HG03565 (cell line): Measurements from ENCODE around the gene UTF1.
"Not testable (repeated sequence)": the region's sequence is repeated elsewhere in the genome, so short reads cannot be mapped to it uniquely, and the experiment has no call there.

Source experiments
- ATAC-seq: cut with Tn5 transposase; IDR thresholded peaks from one replicate; pipeline ENCODE4 v1.9.1; 2021; ENCODE audit warnings: mild to moderate bottlenecking, moderate library complexity; ENCODE audit not compliant: unreplicated experiment

The UTF1 gene

DNA sequence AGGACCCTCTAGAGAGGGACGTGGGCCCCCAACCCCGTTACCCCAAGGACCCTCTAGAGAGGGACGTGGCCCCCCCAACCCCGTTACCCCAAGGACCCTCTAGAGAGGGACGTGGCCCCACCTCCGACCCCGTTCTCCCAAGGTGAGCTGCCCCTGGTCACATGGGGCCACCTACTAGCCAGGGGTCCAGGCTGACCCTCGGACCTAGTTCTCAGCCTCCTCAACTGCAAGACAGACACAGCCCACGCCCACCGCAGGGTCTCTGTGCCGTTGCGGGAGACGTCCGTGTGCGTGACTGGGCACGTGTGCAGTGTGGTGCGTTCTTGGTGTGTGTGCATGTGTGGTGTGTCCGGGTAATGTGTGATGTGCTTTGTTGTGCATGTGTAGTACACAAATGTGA is 21.6 kb upstream of the UTF1 start:
- no peak for ATAC-seq

DNA sequence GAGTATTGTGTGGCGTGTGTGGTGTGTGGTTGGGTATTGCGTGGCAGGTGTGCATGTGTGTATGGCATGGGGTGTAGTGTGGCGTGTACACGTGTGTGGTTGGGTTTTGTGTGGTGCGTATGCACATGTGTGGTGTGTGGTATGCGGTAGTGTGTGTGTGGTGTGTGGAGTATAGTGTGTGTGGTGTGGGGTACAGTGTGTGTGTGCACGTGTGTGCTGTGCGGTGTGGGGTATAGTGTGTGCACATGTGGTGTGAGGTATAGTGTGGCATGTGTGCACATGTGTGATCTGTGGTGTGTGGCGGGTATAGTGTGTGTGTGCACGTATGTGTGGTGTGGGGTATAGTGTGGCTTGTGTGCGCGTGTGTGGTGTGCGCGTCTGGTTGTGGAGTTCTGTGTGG is 20.9 kb upstream of the UTF1 start:
- ATAC-seq: no peak

DNA sequence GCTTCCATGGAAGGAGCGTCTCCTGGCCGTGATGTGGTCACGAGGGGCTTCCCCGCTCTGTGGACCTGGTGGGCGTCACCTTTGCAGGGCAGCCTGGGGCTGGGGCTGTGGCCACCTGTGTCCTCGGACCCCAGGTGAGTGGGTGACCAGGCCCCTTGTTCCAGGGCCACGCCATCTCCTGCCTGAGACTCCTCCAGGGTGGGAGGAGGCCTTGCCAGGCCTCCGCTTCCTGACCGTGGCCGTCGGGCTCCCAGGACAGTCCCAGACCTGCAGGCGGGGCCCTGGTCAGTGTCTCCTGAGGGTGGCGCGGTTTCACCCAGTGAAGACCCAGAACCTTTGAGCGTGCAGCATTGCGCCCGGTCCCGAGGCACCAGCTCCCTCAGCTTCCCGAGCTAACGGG is 20.4 kb upstream of the UTF1 start:
- no peak for ATAC-seq

DNA sequence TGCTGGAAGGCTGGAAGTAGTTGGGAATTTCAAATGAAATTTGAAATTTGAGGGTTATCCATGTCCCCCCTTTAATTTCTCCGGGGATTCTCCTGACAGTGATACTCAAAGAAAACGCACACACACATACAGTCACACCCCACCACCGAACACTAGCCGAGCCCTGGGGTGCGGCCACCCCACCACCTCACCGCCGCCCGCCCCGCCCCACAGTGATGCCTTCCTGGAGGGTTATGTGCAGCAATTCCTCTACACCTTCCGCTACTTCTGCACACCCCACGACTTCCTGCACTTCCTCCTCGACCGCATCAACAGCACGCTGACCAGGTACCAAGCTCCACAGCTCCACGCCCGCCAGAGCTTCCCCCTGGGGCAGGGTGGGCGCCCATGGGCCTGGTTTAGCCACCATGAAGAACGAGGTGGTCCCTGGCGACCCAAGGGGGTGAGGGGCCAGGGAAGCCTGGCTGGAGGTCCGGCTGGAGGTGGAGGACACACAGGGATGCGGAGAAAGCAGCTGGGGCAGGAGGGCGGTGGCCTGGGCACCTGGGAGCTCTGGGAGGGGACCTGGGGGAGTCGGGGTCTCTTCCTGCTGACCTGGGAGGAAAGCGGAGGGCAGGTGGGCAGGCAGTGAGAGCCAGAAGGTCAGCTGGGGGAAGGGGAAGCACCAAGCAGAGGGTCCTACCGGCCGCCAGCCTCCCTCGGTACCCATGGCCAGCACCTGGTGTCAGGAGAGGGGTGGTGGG is 19.4 kb upstream of the UTF1 start:
- no peak for ATAC-seq

DNA sequence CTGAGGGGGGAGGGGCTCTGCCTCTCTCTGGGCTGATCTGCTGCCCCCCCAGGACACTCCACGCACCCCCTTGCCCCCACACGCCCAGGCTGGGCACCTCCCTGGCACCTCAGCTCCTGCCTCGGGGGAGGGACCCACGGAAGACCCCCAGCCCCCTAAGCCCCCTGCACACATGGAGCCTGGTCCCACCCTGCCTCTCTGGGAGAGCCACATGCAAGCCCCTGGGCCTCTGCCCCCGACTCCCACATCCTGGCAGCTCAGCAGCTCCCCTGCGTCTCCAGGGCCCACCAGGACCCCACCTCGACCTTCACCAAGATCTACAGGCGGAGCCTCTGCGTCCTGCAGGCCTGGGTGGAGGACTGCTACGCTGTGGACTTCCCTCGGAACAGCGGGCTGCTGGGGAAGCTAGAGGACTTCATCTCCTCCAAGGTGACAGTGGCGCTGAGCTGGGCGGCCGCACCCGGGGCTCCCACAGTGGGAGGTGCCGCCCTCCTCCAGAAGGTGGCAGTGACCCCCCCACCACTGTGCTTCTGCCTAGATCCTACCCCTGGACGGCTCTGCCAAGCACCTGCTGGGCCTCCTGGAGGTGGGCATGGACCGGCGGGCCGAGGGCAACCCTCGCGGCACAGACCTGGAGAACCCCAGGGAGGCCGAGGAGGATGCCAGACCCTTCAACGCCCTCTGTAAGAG is 18.7 kb upstream of the UTF1 start:
- ATAC-seq: no peak

DNA sequence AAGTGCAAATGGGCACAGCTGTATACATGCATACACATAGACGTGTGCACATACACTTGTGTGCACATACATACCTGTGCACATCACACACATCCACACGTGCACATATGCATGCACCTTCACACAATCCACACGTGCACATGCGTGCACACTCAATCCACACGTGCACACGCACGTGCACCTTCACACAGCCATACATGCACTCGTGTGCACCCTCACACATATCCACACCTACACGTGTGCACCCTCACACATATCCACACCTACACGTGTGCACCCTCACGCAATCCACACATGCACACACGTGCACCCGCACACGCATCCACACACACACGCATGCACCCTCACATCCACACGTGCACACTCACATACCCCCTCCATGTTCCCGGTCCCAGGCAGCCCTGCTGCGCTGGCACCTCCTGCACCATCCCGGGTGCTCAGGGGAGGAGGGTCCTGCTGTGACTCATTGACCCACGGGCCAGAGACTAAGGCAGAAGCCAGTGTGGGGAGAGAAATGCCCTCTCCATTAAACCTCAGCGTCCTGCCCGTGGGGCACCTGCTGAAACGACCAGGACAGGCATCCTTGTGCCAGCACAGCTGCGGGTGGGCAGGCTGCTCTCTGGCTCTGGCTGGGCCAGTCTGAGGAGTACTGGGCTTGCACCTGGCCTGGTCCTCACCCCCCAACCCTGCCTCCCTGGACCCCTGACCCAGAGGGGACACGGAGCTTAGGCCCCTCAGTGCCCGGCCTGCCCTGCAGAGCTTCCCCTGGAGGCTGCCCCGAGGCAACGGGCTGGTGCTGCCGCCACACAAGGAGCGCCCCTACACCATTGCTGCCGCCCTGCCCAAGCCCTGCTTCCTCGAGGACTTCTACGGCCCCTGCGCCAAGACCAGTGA is 17.8 kb upstream of the UTF1 start:
- ATAC-seq: no peak

DNA sequence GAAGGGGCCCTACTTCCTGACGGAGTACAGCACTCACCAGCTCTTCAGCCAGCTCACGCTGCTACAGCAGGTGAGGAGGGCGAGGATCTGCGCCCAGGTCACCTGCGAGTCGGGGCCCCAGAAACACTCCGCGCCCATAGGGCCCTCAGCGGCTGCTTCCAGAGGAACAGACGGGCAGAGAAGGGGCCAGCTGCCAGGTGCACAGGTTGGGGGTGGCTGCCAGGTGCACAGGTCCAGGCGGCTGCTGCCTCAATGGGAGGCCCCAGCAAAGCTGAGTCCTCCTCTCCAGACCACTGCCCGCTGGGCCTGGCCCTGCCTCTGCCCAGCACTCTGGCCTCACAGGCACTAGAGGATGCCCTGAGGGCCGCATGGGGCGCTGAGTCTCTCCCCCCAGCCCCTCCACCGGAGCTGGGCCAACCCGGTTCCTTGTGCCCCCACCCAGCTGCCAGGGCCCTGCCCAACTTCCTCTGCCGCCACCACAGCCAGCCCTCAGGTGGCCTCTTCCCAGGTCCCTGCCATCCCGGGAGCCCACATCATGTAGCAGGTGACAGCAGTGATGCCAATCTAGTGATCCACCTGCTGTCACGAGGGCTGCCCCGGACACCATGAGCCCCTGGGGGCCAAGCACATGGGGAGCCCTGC is 17.0 kb upstream of the UTF1 start:
- no peak for ATAC-seq

DNA sequence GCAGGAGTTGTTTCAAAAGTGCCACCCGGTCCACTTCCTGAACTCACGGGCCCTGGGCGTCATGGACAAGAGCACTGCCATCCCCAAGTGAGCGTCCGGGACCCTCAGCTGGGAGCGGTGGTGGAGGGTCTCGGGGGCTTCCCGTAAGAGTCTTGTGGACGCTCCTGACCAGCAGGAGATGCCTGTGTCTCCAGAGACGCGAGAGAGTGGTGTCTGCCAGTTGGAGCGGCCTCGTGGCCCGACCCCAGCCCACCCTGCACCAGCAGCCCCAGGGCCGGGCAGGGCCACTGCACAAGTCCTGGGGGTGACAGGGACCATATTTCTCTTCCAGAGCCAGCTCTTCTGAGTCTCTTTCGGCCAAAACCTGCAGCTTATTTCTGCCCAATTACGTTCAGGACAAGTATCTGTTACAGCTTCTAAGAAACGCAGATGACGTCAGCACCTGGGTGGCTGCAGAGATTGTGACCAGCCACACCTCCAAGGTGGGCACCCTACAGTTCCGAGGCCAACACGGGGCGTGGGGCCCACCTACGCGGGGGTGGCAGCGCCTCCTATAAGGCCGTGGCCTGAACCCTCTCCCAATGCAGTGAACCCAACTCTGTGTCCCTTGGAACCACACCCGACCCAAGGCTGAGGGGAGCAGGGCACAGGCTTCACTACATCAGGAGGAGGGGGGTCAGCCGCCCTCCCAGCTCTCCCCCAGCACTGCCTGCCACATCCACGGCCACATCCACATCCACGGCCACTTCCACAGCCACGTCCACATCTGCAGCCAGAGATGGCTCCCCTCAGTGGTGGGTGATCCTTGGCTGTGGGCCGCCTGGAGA is 16.2 kb upstream of the UTF1 start:
- no peak for ATAC-seq

DNA sequence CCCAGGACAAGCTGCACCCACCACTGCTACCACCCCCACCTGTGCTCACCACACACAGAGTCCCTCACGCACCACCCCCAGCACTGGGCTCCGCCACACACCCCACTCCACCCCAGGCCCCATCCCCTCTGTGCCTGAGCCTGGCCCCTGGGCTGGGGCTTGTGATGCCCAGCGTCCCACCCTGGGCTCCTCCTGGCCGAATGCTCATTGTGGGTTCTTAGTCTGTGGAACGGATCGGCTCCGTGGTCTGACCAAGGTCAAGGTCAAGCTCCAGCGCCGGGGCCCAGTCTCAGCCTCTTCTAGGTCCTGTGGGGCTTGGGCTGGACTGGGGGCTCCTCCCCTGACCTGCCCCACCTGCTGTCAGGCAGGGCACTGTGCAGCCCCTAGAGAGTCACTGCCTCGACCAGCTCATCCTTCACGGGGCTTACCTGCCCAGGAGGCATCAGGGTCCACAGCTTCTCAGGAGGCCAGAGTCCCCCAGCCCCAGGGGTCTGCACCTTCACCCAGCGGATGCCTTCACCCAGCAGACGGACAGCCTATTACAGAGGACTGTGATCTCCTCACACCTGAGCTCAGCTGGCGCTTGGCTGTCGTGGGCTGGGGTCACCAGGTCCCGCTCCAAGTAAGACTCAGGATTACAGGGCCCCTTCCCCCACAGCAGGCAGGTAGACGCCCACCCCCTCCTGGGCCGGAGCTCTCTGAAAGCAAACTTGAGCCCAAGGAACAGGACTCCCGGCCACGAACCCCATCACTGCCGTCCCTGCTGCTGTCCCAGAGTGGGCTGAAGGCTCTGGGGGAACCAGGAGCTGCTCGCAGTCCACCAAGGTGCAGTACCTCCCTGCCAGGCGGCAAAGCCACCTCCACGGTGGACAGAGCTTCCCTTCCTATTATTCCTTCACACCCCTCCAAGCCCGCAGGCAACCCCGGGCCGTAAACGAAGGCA is 15.3 kb upstream of the UTF1 start:
- no peak for ATAC-seq

DNA sequence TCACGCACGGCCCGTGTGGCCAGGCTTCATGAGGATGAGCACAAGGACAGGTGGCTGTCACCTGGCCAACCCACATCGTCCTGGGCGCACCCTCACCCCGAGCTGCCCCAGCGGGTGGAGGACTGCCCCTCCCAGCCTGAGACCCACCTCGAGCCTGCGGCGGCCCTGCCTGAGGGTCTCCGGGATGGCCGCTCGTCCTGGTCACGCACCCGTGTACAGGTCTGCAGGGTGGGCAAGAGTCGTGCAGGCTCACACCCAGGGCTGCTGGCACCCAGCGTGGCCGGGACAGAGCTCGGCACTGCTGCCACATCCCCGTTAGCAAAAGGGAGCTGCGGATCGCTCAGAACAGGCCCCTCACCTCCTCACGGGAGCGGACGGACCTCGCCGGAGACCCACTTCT is 14.4 kb upstream of the UTF1 start:
- ATAC-seq: no peak

DNA sequence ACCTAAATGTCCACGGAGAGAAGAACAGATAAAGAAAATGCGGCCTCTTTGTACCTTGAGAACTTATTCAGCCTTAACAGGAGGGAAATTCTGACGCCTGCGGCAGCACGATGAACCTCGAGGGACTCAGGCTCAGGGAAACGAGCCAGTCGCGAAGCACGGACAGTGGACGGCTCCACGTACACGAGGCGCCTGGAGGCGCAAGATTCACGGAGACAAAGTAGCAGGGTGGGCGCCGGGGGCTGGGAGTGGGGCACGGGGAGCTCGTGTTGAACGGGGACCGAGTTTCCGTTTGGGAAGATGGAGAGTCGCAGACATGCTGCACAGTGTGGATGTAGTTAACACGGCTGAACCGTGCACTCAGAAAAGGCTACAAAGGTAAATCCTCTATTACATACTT is 13.2 kb upstream of the UTF1 start:
- ATAC-seq: no peak

DNA sequence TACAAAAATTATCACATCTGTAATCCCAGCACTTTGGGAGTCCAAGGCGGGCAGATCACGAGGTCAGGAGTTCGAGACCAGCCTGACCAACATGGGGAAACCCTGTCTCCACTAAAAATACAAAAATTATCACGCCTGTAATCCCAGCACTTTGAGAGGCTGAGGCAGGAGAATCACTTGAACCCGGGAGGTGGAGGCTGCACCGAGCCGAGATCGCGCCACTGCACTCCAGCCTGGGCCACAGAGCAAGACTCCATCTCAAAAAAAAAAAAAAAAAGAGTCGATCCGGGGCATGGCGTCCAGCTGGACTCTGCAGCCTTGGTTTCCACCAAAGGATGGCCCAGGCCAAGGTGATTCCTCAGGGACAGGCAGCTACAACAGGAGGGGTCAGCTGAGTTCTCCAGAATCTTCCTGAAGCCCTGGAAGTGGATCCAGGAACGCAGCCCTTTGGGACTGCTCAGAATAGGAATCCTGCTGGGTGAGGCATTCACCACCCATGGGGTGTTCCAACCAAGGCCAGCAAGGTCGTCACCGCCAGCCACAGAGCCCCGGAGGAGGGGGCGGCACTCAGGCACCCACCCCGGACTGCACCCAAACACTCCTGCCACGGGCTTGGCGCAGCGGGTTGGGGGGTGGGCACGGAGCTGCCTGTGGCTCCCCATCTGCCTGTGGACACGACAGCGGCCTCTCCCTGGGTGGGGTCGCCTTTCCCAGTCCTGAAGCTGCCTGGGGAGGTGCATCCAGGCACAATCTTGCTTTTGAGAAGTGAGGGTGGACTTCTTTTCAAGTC is 12.0 kb upstream of the UTF1 start:
- no peak for ATAC-seq

DNA sequence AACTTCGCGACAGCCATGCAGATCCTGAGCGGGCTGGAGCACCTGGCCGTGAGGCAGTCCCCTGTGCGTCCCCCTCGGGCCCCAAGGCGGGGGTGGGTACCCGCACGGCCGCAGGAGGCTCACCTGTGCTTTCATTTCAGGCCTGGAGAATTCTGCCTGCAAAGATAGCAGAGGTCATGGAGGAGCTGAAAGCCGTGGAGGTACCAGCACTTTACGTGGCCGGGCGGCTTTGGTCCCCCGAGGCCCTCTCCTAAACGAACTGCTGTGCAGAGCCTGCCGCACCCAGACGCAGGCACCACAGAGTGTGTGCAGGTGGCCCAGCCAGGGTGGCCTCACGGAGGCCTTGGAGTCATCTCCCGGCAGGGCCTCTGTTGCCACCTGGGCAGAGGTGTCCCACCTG is 11.1 kb upstream of the UTF1 start:
- ATAC-seq: no peak

DNA sequence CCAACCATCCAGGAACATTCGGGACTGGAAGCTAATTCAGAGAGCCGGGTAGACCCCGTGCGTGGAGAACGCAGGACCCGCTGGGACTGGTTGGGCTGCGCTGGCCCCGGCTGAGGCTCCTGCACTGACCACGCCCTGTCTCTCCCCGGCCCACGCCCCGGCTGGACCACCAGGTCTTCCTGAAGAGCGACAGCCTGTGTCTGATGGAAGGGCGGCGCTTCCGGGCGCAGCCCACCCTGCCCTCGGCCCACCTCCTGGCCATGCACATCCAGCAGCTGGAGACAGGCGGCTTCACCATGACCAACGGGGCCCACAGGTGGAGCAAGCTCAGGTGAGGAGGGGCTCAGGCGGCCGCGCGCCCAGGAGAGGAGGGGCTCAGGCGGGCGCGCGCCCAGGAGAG is 10.2 kb upstream of the UTF1 start:
- no peak for ATAC-seq

DNA sequence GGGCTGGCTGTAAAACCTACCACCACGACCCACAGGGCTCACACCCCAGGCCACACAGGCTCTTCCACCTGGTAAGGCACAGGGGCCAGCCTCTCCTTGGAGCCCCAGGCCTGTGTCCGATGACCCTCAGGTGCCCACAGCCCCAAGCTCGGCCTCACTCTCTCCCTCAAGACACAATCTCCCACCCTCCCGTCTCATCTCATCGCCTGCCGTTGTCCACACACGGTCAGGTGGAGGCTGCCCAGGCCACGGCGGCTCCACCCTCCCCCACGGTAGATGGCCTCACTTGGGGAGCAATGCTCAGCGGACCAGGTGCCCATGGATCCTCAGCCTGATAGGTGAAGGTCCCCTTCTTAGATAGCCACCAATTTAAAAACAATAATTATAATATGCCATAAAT is 8.7 kb upstream of the UTF1 start:
- ATAC-seq: no peak

DNA sequence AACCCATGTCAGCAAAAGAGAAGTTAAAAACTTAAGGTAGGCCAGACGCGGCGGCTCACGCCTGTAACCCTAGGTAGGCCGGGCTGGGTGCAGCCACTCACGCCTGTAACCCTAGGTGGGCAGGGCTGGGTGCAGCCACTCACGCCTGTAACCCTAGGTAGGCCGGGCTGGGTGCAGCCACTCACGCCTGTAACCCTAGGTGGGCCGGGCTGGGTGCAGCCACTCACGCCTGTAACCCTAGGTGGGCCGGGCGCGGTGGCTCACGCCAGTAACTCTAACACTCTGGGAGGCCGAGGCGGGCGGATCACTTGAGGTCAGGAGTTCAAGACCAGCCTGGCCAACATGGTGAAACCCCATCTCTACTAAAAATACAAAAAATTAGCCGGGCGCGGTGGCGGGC is 8.3 kb upstream of the UTF1 start:
- ATAC-seq: not testable (repeated sequence)

DNA sequence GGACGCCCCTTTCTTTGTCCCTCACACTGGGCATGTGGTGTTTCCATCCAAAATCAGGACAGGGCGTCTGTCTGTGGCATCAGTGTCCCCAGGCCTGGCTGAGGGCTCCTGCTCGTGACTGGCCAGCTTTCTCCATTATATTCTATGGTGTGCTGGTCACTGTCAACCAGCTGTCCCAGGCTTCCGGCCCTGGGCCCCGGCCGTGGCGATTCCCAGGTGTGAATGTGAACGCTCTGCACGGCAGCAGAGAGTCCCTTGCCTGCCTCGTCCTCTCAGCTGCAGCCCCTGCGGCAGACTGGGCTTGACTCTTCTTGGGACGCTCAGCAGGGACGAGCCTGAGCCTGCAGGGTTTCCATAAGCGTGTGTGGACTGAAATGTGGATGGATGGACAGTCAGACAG is 5.9 kb upstream of the UTF1 start:
- ATAC-seq: no peak

DNA sequence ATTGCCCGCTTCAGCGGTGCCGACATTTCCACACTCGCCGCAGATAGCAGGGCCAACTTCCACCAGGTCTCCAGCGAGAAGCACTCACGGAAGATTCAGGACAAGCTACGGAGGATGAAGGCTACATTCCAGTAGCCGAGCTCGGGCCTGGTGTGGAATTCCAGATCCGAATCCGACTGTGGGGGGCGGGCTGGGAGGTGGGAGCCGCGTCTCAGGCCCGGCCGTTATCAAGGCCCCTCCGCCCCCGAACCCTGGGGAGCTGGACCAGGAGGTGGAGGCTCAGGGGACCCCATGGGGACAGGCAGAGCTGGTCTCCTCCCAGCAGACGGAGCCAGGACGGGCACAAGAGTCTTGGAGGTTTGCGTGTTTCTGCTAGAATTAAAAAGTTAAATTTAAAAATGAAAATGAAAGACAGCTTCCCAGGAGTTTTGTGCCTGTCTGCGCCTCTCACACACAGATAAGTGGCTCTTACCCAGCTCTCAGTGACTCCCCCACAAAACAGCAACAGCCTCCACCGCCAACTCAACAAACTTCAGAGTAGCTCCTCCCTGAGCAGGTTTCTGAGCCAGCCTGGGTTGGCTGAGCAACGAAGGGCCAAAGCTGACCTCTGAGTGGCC is 5.2 kb upstream of the UTF1 start:
- no peak for ATAC-seq
